Hematopoietic multipotent progenitor cell treated with erythropoietin and hydrocortisone succinate and interleukin-3 and kit ligand, for 6 days (in vitro differentiated cells): ENCODE measurements around the gene LSM11.

Source experiments
- DNase-seq: peaks from one replicate; pipeline ENCODE4 v3.0.0-alpha.2; 2015

LSM11 gene

DNA sequence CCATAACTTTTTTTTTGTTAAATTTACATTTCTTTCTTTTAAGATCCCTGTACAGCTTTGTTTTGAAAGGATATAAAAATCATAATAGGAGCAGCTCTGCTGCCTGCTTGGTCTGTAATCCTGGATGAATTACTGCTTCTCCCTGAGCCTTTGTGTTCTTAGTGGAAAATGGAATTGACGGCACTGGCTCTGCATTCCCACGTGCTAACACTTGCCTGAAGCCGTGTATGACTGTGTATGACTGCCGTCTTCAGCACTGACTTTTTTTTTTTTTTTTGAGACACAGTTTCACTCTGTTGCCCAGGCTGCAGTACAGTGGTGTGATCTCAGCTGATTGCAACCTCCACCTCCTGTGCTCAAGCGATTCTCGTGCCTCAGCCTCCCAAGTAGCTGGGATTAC lies 7.5 kb upstream of the LSM11 start:
- no peak for DNase-seq

- no peak for DNase-seq
These were observed 3.9 kb upstream of the LSM11 start for GRCh38 chr5:157739388-157740228.

DNA sequence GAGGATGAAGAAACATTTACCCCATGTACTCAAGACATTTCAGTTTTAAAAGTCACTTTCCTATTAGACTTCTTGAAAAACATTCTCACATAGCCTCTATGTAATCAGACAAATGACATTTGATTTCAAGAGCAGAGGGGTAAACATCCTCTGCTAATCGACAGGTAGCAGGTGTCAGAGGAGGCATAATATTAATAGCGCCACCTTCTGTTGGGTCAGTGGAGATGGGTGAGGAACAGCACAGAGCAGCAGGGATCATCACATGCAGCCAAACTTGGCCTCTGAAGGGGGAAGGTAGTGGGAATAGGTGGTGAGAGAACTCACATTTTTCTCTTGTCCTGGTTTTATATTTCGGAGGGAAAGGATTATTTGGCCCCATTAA lies 3.3 kb upstream of the LSM11 start:
- peak; percentile 67 for DNase-seq

GRCh38 chr5:157741131-157741530 lies 2.4 kb upstream of the LSM11 start:
- no peak for DNase-seq

DNA sequence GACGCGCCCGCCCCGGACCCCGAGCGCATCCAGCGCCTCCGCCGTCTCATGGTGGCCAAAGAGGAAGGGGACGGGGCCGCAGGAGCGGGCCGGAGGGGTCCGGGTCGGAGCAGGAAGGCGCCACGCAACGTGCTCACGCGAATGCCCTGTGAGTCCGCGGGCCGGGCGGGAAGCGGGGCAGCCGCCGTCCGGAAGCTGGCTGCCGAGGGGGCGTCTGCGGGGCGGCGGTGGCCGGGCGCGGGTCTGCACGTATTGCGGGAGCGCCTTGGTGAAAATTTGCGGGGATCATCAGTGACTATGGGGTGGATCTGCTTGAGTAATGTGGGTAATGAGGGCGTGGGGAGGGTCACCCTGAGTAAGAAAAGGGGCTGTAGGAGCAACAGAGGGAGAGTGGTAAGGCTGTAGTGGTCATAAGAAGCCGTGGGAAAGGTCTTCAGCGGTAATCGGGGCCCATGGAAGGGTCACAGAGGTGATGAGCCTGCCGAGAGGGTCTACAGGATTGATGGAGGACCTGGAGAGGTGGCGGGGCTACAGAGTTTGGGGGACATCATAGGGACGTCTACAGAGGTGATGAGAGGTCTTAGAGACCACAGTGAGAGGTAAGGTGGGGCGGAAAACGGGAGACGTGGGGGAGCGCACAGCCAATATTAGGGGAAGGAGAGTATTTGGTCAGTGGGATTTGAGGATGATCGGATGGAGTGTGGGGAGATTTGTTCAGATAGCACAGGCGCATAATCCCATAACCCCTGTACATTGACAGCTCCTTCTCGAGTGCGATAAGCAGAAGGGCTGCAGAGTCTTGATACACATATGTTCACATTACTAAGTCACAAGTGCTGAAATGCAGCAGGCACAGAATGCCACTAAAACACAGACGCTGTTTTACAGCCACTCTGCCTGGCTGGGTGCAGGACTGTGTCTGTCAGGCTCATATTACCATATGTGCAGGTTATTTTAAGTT lies 819 bp downstream of the LSM11 start:
- peak; percentile 89 for DNase-seq

- DNase-seq: peak; percentile 61
These were observed 1.5 kb downstream of the LSM11 start for GRCh38 chr5:157745041-157745456.

DNA sequence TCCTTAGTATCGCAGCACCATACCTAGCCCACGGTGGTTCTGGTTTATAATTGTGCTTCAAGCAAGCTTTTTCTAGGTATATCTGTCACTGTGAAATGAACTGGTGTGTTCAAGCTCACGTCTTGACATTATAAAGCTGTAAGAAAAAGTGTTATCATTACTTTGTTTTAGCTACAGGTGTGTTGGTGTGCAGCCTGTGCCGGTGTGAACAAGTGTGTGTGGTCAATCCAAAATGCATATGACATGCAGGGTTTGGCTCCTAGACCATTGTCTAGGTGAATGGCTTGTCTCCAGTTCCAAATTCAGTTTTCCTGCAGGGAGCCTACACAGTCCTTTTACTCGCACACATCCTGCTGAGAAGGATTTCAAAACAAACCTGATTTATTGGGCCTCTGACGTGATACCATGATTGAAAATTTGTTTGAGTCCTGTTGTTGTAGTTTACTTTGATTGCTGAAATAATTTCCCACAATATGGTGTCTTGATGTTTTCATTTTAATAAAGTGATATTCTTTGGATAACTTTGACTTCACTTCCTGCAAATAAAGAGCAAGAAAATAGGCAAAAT lies 3.7 kb downstream of the LSM11 start:
- DNase-seq: no peak

- DNase-seq: no peak
These were observed 4.5 kb downstream of the LSM11 start for GRCh38 chr5:157747766-157748700.

DNA sequence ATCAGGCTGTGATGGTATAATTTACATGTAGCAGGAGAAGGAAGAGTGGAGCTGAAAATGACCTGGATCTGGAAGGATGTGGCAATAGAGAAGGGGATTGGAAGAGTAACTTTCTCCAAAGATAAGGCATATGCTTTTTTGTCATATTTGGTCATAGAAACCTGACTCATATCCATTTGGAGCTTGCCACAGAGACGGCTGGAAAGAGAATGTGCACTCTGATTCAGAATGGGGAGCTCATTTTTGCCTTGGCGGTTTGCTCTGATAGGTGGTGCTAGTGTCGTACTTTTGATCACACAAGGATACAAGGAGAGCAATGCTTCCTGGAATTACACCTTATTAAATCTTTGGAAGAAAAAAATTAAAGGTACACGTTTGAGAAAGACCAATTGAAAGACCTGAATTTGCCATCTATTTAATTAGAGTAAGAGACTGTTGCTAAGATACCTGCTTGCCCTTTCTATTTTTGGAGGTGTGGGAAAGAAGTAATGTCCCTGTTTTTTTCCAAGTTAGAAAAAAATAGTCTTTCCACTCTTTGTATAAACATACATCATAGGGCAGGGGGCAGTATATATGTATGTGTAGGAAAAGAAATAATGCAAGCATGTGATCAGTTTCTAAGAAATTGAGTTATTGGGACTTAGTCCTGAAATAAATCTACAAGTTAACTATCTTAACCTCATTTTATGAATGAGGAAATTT lies 5.4 kb downstream of the LSM11 start:
- no peak for DNase-seq

DNA sequence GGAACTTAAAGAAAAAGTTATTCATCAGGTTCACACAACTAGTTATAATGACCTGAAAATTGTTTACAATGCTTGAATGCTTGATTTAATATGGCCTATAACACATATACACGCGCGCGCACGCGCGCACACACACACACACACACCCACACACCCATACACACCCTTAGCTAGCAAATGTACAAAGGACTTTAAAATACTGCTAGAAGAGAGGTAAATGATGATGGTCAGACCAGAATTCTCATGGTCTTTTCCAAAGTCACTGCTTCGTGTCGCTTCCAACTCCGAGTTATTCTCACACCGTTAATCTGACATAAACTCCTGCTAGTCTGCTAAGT lies 5.9 kb downstream of the LSM11 start:
- DNase-seq: no peak

- DNase-seq: no peak
These were observed 6.8 kb downstream of the LSM11 start for GRCh38 chr5:157750320-157750719.

- DNase-seq: no peak
These were observed 12.6 kb downstream of the LSM11 start for GRCh38 chr5:157756122-157756521.

DNA sequence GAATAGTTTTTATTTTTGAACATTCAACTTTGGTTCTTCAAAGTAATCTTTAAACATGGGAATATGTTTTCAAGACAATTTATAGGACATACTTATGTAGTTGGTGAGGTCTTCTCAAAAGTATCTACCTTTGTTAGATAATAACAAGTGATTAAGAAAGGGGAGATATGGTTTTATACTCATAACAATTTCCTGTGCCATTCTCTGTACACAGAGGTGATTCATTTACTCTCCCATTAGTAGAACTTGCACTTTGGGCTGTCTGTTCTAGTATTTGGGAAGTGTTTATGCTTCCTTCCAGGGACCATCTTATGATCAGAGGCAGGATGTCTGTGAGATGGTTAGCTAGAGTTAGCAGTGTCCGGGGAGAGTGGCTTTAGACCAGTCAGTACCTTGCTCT lies 15.2 kb downstream of the LSM11 start:
- DNase-seq: no peak

GRCh38 chr5:157761690-157762621 lies 18.4 kb downstream of the LSM11 start:
- DNase-seq: peak; percentile 89

DNA sequence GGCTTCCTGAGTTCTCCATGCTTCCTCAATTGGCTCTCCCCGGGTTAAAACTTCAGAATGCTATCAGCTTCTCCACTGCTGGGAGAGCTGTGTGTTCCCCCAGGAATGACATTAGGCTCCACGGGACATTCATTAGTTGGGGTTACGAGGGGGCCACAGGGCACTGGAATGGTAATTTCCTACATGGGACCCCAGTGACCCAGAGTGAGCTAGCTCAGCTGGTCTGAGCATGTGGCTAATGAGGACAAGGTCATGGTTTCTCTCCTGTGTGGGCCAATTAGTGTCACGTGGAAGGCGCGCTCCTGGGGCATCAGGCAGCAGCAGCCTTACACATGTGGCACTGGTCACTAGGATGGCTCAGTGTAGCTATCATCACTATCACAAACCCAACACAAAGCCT lies 21.0 kb downstream of the LSM11 start:
- DNase-seq: no peak

GRCh38 chr5:157766442-157766841 lies 22.9 kb downstream of the LSM11 start:
- no peak for DNase-seq

DNA sequence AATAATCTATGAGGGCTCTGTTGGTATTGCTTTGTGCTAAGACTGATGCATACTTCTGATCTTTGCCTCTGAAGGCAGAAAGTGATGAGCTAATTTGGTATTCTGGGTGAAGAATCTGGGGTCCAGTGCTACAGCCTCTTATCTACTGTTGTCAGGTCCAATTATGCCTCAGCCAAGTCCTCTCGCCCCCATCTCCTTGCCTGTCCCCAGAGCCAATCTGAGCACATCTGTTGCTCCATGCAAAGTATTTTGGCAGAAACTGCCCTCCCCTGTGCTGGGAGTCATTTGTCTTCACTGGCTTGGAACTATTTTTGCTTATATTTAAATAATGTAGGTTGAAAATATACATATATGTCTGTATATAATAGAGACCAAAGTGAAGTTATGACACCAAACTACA lies 23.4 kb downstream of the LSM11 start:
- DNase-seq: peak; percentile 12

GRCh38 chr5:157767689-157768088 lies 24.2 kb downstream of the LSM11 start:
- no peak for DNase-seq

GRCh38 chr5:157770665-157771064 lies 27.2 kb downstream of the LSM11 start:
- DNase-seq: no peak

DNA sequence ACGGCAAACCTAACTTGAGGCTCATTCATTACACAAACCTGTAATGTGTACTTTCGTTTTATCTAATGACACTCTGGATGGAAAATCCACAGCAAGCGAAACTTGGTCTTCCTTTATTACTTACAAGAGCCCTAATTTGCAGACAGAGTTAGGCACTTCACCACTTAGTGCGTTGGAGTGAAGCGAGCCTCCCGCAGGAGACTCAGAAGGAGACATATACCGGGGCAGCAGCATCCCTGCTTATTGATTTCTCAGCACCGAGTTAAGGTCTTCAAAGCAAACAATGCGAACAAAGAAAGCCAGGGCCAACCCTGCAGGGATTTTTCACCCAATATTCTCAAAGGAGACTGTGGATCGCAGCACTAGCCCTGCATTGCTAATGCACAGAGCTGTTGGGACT lies 28.6 kb downstream of the LSM11 start:
- no peak for DNase-seq
